SHP77 (cell line): ENCODE data around the gene ZNF19.

Source experiments
- DNase-seq, 2 experiments: peaks; one replicate each; lab custom pipeline; 2025; lab: John Stamatoyannopoulos, UW

ZNF19 gene

DNA sequence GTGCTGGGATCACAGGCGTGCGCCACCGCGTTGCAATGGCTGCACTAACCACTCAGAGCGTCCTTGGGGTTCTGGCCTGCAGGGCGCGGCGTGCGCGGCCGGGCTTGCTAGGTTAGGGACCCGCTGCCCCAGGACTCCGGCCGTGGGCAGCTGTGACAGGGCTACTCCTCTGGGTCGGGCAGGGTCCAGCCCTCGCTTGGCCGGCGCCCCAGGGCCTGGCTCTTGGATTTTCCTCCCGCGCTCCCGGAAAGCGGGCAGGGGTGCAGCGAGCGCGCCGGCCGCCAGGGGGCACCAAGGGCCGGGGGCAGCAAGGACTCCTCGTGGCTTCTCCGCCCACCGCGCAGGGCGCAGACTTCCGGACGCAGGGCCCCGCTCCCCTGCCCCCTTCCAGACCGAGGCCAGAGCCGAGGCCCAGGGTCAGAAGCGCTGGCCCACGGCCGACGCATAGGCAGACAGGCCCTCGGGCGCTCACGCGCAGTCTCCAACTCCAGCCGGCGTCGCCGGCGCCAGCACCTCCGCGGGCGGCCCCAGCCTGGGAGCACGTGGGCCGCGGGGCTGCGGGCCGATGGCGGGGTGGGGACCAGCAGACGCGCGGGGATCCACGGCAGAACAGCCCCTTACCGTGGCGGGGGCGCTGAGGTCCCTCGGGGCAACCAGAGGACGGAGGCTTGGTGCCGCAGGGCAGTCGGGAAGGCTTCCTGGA is 47.6 kb downstream of the ZNF19 start:
- DNase-seq, result no peak

DNA sequence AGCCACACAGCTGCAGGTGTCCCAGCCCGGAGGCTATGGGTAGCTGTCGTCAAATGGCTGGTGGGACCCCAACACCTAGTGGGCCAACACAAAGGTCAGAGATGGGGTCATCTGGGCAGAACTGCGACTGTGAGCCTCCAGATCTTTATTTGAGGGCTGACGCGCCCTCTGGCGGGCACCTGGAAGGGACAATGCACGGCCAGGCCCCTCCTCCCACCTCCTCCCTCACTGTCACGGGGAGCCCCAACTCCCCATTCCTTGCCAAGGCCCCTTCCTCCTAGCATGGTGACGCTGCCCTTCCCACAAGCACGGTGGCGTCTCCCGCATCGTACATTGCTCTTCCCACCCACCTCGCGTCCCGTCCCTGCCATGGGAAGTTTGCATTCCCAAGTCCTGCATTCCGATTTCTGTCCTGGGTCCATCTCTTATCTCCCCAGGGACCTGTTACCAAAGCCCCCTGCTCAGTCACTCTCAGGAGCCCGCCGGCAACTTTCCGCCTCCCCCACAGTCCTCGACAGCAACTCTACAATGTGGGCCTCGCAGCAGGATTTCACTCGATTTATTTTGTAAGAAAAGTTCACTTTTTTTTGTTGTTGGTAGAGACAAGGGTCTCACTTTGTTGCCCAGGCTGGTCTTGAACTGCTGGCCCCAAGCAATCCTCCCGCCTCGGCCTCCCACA is 48.3 kb downstream of the ZNF19 start:
- peak in 1 of 2 experiments; percentile 13 for DNase-seq

DNA sequence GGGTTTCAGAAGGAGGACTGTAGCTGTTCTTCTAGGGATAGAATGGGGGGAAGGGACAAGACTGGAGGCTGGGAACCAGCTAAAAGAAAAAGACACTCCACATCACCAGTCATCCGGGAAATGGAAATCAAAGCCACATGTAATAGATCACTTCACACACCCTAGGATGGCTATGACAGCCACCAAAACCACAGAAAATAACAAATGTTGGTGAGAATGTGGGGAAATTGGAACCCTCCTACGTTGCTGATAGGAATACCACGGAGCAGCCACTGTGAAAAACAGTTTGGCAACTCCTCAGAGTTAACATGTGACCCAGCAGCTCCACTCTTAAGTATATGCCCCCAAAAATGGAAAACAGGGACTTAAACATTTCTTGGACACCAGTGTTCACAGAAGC is 49.6 kb downstream of the ZNF19 start:
- DNase-seq, result no peak

DNA sequence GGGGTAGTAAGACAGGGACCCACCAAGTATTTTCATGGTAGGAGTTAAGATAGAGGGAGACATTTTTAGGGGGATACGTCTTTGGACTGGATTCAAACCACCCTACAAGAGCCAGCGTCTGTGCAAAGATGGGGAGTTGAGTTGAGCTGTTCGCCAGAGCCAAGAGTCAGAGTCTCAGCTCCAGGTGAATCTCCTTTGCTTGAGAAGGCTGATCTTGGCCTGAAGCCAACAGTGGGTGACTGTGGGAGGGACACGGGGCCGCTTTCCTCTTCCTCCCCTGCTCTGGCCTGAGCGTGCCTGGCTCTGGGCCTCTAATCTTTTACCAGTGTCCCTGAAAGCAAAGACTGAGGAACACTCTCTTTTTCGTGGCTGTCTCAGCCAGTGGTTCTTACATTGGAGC is 52.7 kb downstream of the ZNF19 start:
- DNase-seq, result no peak

DNA sequence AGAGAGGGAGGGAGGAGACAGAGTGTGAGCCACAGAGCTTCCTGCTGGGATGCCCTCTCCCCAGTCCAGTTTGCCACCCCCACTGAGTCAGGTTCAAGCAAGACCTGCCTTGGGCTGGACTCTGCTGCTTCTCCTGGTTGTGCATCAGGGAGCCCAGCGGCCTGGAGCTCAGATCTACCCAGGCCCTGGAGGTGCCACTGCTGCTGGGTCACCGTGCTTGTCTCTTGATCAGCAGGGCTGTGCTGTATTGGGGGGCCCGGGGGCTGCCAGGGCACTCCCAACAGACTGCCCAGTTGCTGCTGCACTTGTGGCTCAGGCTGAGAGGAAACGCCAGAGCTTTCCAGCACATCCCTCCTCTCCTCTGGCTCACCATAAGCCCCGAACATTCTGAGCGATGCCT is 56.2 kb downstream of the ZNF19 start:
- DNase-seq, result no peak

DNA sequence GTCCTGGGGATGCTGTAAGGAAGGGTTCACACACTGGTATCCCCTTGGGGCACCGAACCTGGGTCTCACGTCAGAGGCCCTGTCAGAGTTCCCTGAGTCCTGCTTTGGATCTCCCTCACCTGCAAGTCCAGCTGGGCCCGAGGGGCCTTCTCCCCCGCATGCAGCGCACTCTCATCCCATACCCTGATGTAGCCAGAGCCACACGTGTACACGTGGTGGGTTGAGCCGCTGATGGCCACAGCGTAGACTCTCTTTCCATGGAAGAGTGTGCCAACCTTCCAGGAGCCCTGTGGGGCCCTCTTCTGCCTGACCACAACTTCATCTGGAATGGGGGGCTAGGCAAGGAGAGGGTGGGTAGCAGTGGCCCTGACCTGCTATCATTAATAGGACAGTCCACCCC is 57.1 kb downstream of the ZNF19 start:
- no peak for DNase-seq

DNA sequence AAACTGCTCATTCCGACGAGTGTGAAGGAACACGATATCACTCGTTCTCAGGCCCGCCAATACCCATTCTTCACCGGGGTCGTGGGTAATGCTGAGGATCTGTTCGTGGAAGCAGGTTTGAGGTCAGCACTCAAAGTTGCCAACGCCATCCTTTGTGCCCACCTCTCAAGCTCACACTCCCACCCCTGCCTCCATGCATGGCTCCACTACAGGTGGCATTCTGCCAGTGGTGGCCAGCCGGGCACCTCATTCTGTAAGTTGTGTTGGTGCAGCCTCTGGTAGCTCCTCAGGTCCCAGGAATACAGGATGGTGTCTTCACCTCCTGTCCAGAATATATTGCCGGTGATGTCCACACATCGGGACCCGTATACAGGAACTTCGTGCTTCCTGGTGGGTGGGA is 57.9 kb downstream of the ZNF19 start:
- no peak for DNase-seq

DNA sequence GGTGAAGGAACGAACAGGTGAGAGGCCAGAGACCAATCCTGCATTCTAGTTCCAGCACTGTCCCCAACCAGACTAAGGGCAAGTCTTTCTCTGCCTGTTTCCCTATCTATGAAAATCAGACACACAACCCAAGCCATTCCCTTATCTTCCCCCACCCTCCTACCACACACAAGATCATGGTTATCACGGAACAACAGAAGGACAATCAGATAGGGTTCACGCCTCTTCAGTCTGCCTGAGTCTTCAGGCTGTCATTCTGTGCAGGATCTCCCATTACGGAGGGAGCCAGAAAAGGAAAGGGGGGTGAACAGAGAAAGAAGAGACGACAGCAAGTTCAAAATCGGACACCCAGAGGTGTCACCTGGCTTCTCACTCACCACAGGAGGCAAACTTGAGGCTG is 58.4 kb downstream of the ZNF19 start:
- DNase-seq, result no peak

DNA sequence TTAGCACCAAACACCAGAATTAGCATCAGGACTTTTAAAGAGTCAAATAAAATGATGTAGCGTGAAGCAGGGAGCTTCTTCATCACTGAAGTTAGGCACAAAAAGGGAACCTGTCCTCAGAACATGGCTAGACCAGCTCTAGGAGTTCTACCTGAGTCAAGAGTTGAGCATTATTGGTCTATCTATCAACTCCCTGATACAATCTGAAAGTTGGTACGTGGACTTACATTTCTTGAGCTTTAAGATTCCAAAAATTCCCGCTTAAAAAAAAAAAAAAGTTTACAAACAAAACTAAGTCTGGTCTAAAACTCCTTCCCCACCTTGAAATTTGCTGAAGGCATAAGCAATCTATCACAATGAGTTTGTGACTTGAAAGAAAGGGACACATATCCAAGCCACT is 59.5 kb downstream of the ZNF19 start:
- DNase-seq, result no peak

DNA sequence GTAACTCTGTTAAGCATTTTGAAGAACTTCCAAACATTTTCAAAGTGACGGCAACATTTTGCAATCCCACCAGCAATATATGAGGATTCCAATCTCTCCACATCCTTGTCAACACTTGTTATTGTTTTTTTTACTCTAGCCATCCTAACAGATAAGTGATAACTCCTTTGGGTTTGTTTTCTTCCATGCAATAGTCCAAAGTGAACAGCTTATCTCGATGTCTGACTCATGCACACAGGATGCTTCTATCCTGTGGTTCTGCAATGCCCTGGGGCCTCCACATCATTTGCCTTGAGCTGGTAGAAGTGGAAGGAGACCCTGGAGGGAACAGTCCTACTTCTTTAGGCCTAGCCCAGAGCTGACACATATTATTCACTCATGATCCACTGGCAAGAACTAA is 60.2 kb downstream of the ZNF19 start:
- no peak for DNase-seq

DNA sequence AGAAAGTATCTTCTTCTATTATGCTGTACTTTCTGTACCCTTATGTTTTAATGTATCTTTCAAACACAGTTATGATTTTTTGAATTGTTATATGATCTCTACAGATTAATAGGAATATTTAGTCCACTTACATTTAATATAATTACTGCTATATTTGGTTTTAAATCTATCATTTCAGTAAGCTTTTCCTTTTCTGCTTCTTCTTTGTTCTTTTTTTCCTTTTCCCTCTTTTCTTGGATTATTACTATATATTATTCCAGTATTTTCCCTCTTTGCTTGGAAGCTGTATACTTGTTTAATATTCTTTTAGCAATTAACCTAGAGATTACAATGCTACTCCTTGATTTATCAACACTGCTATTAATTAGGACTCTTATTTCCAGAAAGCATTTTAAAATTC is 60.7 kb downstream of the ZNF19 start:
- DNase-seq, result no peak

DNA sequence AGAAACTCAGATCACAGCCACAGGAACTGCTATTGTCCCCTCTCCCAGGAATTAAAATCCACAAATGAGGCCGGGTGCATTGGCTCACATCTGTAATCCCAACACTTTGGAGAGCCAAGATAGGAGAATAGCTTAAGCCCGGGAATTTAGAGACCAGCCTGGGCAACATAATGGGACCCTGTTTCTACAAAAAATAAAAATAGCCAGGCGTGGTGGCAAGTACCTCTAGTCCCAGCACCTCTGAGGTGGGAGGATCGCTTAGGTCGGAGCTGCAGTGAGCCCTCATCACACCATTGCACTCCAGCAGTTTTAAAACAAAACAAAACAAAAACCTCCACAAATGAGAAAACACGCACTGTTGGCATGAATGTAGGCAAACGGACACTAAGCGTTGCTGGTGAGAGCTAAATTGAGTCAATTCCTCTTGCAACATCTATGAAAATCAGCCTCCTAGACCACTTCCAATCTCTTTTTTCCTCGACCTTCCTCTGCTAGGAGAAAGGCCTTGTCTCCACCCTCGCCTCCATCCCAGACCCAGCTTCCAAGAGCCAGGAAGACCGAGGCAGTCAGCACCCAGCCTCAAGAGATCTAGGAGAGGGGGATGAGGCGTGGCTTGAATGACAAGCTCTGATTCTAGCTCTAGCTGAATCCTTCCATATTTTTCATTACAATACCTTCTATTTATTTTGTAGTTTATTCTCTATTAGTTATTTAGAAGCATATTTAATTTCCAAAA is 62.1 kb downstream of the ZNF19 start:
- no peak for DNase-seq

DNA sequence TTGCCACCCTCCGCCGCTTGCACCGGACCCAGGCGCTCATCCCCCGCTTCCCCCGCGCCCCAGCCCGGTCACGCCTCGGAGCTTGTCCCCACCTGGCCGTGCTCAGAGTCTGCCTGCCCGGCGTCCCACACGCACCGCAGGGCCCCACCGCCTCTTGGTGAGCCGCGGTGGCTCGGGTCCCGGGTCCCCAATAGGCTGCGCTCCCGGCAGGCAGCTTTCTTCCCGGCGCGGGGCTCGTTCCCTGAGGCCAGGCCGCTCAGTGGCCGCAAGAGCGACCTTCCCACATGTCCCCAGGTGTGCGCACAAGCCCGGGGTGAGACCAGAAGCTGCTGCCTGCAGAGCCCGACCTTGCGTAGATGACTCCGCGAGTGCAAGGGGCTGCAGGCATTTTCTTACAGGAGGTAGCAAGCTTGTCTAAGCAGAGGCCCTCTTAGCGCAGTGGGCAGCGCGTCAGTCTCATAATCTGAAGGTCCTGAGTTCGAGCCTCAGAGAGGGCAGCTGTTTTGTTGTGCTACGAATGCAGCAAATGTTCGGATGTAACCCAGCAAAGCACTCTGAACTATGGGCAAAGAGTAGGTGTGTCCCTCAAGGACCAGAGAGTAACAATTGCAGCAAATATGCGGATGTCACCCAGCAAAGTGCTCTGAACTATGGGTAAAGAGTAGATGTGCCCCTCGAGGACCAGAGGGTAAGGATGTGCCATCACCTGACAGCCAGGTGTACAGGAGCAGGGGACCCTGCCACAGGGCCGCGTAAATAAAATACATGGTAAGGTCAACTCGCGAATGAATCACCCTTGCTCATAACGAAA is 62.9 kb downstream of the ZNF19 start:
- no peak for DNase-seq

DNA sequence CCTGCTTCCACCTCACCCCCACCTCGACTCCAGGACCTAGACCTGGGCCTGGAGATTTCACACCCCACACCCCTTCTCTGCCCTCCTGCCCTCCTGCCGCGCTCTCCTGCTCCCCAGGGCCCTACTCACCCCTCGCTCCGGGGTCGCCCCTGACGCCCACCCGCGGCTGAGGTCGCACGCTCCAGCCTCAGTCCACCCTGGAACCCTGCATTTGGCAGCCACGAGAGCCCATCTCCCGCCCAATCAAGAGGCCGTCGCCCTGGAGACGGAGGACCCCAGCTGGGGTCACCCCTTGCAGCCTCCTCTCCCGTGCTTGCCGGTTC is 63.4 kb downstream of the ZNF19 start:
- no peak for DNase-seq

DNA sequence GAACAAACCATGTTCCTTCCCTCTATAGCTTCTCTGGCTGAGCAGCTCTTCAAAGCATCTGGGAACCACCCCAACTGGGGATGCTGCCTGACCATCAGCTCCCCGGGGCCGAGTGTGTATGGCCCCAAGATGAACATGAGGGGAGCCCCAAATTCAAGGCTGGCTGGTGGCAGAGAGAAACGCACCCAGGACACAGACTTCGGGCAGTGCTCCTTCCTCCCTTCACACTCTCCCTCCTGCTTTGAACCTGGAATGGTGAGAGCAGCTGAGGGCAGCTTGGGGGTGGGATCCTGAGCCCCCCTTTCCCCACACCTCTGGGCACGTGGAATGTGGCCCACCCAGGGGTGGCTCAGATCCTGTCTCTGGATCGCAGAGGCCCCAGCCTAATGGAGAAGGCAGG is 64.5 kb downstream of the ZNF19 start:
- no peak for DNase-seq

DNA sequence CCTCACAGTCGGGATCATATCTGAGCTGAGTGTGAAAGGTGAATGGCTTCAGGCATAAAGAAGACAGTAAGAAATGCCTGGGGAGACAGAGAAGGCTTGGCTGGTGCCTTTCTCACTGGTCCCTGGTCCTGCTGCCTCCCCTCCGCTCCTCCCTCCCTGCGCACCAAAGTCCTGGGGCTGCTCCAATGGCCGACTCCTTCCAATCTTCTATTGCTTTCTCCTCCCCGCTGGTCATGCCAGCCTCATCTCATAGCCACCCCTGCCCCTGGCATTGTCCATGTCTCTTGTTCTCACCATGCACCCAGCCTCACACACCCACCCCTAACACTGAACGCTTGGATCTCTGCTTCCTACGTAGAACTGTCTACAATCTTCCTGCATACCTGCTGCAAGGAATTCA is 65.3 kb downstream of the ZNF19 start:
- no peak for DNase-seq
